ENCODE measurements around the gene NRCAM.
"Not testable (repeated sequence)": the region's sequence is repeated elsewhere in the genome, so short reads cannot be mapped to it uniquely, and the experiment has no call there.

DNA sequence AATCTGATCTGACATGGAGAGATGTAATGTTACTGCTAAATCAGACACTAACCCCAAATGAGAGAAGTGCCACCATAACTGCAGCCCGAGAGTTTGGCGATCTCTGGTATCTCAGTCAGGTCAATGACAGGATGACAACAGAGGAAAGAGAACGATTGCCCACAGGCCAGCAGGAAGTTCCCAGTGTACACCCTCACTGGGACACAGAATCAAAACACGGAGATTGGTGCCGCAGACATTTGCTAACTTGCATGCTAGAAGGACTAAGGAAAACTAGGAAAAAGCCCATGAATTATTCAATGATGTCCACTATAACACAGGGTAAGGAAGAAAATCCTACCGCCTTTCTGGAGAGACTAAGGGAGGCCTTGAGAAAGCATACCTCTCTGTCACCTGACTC, 115.8 kb downstream of the NRCAM start:
- TF ChIP-seq TAF1, POLR2A, POLR2AphosphoS5 (IDR thresholded peaks at IDR 0.05; ENCODE audit: low read depth, low read length): not testable (repeated sequence)

All from GM12891 (cell line).